Right ventricle myocardium superior (tissue), 1 donor: Measurements from ENCODE around the gene P2RY2. TPM values are rescaled to one million over a fixed set of nuclear protein-coding genes. Genes with fewer than 3 reads are reported as not detected.
A peak's percentile ranks its signal among the peaks of the same experiment; 100 is the strongest.

Experiments
- ATAC-seq: fragments of 200-7000 bp; cut with Tn5 transposase; one replicate; pipeline ENCODE4 v1.9.1; 2020; ENCODE audit warnings: mild to moderate bottlenecking; ENCODE audit not compliant: poor library complexity
- DNase-seq: peaks from one replicate; pipeline ENCODE4 v3.0.0-alpha.2; 2020
- intact Hi-C: fragments of 100-400 bp; cut with DNase I; formaldehyde crosslinking; loops from one replicate; pipeline ENCODE4 v1.11.2; 2022
- total RNA-seq: library from RNA; stranded (reverse); fragmentation: NEBNext Ultra II Directional; extraction: Animal tissue kit (Norgen Biotek cat#: 25700); gene quantifications from one replicate; pipeline ENCODE4 v1.2.1, GENCODE V29; 2021
- donor health status: DM: no; HTN: yes; CAD: no; lungs with severe emphysema.

Gene P2RY2
- total RNA-seq, 1 donor from 2014 or later, result 22.5 TPM

GRCh38 chr11:73249853-73250783 lies 32.0 kb downstream of the P2RY2 start:
- intact Hi-C loops, result no loop called here

GRCh38 chr11:73252577-73253191 lies 34.6 kb downstream of the P2RY2 start:
- DNase-seq (no peak), ATAC-seq (peak; percentile 49)
- intact Hi-C loops, result no loop called here

More at GRCh38 chr11:73249853-73250783, 32.0 kb downstream of the P2RY2 start:
- DNase-seq (no peak), ATAC-seq (no peak)

- intact Hi-C loops, result no loop called here
- DNase-seq, result peak; percentile 62
- ATAC-seq, result peak; percentile 65
These were observed 39.4 kb downstream of the P2RY2 start for GRCh38 chr11:73257342-73258103.

- intact Hi-C loops, result no loop called here
- DNase-seq, result no peak
These were observed 40.3 kb downstream of the P2RY2 start for GRCh38 chr11:73258104-73259035.

GRCh38 chr11:73259406-73260126 lies 41.5 kb downstream of the P2RY2 start:
- intact Hi-C loops, result no loop called here
- ATAC-seq, result no peak
- no peak for DNase-seq

More at GRCh38 chr11:73258104-73259035, 40.3 kb downstream of the P2RY2 start:
- no peak for ATAC-seq

GRCh38 chr11:73260127-73260457 lies 42.0 kb downstream of the P2RY2 start:
- intact Hi-C loops, result no loop called here

GRCh38 chr11:73262851-73263495 lies 44.9 kb downstream of the P2RY2 start:
- DNase-seq (no peak), ATAC-seq (no peak)
- intact Hi-C loops, result no loop called here

More at GRCh38 chr11:73260127-73260457, 42.0 kb downstream of the P2RY2 start:
- ATAC-seq (no peak), DNase-seq (no peak)

- intact Hi-C loops, result no loop called here
- ATAC-seq (no peak), DNase-seq (no peak)
These were observed 45.6 kb downstream of the P2RY2 start for GRCh38 chr11:73263640-73264039.

- DNase-seq (no peak), ATAC-seq (no peak)
- intact Hi-C loops, result no loop called here
These were observed 47.3 kb downstream of the P2RY2 start for GRCh38 chr11:73265278-73265810.

- DNase-seq, result no peak
- intact Hi-C loops, result no loop called here
- ATAC-seq, result peak; percentile 64
These were observed 48.0 kb downstream of the P2RY2 start for GRCh38 chr11:73265853-73266645.

- ATAC-seq (peak; percentile 18), DNase-seq (no peak)
- intact Hi-C loops, result no loop called here
These were observed 48.6 kb downstream of the P2RY2 start for GRCh38 chr11:73266646-73267020.

- DNase-seq (no peak), ATAC-seq (no peak)
- intact Hi-C loops, result no loop called here
These were observed 49.2 kb downstream of the P2RY2 start for GRCh38 chr11:73267122-73267846.

GRCh38 chr11:73267906-73268540 lies 49.9 kb downstream of the P2RY2 start:
- DNase-seq, result no peak

GRCh38 chr11:73268671-73269271 lies 50.7 kb downstream of the P2RY2 start:
- ATAC-seq (no peak), DNase-seq (no peak)
- intact Hi-C loops, result no loop called here

More at GRCh38 chr11:73267906-73268540, 49.9 kb downstream of the P2RY2 start:
- no peak for ATAC-seq
- intact Hi-C loops, result no loop called here
